Peyer's patch (tissue), 4 donors: ENCODE results near the gene MAP3K9.

Experiments used
- CTCF ChIP-seq, 6 experiments: fragments of 450-650 bp in 4 of 6; fragments of 200-600 bp in 2 of 6; sonication (generic) in 1 of 6; IDR thresholded peaks; one replicate each; pipeline ENCODE4 v1.5.1; 2017 to 2019; ENCODE audit warnings: antibody characterized with exemption in 6 of 6, mild to moderate bottlenecking in 3 of 6, moderate library complexity in 1 of 6
- POLR2A ChIP-seq, 2 donors: fragments of 450-650 bp; IDR thresholded peaks; one replicate each; pipeline ENCODE4 v1.5.1; 2017; ENCODE audit warnings: antibody characterized with exemption in 2 of 2, mild to moderate bottlenecking in 2 of 2, moderate library complexity in 2 of 2

- TF ChIP-seq POLR2A (IDR thresholded peaks at IDR 0.05) = no peak
- TF ChIP-seq CTCF (IDR thresholded peaks at IDR 0.05) = no peak
Observed at GRCh38 chr14:70842851-70843462, 33.6 kb upstream of the MAP3K9 start.
